NCI-H128 (cell line): Measurements from ENCODE around the gene MIAT.

ENCODE experiments used
- DNase-seq: peaks from one replicate; lab custom pipeline; 2025; ENCODE audit not compliant: unreplicated experiment; lab: John Stamatoyannopoulos, UW

The MIAT gene

DNA sequence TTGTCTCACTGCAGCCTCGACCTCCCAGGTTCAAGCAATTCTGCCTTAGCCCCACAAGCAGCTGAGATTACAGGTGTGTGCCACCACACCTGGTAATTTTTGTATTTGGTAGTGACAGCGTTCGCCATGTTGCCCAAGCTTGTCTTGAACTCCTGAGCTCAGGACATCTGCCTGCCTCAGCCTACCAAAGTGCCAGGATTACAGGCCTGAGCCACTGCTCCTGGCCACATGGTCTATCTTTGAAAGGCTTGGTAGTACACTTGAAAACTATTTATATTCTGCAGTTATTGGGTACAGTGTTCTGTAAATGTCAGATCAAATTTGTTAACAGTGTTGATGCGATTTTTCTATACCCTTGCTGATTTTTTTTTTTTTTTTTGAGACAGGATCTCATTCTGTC is 26.1 kb upstream of the MIAT start:
- no peak for DNase-seq

DNA sequence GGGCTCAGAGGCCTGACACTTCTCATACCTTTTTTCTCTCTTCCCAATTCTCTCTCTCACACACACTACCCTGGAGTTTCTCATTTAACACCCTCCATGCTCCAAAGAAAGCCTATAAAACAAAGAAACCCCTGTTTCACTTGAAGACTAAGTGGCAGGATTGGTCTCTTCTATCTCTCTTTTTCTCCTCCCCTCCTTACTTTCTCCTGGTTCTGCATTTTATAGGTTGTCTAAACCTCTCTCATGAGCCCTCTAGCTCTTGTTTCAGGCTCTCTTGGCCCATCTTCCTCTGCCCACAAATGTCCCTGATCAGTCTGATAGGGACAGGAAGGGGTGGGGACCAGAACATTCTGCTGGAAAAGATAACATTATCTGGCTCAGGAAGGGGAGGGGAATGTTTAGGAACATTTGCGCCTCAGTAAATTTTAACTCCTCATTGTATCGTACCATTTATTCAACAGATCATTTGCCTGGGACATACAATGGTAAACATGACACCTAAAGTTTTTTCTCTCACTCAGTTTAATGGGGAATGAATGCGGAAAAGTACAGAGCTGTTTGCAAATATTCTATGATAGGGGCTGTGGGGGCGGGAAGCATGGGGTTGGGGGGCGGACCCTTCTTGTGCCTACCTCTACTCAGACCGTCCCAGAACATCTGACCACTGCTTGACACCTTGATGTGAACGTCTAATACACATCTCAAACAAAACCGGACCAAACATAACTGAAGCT is 24.8 kb upstream of the MIAT start:
- DNase-seq, result no peak

DNA sequence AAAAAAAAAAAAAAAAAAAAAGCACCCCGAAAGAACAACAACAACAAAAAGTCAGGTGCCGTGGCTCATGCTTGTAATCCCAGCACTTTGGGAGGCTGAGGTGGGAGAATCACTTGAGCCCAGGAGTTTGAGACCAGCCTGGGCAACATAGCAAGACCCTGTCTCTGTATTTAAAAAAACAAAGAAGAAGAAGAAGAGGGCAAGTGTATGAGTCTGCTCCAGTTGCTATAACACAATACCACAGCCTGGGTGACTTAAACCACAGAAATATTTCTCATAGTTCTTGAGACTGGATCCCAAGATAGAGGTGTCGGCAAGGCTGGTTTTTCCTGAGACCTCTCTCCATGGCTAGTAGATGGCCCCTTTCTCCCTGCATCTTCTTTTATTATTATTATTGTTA is 23.2 kb upstream of the MIAT start:
- no peak for DNase-seq

DNA sequence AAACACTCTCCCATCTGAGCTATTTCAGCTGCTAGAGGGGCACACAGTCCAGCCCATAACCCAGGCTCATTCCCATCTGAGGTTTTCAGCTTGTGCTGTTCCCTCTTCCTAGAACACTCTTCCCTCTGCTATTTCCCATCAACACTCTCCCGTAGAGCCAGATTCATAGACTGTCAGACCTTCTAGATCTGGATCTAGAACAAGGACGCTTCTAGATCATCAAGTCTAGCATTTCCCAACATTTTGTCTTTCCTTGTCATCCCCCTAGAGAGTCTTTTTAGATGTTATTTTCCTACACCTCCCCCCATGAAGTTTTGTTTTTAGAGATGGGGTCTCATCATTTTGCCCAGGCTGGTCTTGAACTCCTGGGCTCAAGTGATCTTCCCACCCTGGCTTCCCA is 22.3 kb upstream of the MIAT start:
- DNase-seq, result no peak

DNA sequence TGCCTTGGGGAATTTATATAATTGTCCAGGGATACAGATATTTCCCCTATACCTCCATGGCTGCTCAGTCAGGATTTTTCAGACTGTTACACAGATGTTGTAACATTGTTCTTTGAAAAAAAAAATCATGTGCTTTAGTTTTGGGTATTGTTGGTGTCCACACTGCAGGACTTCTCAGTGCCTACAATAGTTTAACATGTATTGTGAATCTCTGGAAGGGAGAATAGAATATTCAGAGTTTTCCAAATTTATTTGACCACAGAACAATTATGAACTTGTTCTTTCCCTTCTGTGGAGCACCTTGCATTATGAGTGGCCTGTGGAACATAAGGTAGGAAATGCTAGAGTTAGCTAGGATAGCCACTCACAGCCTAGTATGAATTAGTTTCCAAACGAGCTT is 21.1 kb upstream of the MIAT start:
- no peak for DNase-seq

DNA sequence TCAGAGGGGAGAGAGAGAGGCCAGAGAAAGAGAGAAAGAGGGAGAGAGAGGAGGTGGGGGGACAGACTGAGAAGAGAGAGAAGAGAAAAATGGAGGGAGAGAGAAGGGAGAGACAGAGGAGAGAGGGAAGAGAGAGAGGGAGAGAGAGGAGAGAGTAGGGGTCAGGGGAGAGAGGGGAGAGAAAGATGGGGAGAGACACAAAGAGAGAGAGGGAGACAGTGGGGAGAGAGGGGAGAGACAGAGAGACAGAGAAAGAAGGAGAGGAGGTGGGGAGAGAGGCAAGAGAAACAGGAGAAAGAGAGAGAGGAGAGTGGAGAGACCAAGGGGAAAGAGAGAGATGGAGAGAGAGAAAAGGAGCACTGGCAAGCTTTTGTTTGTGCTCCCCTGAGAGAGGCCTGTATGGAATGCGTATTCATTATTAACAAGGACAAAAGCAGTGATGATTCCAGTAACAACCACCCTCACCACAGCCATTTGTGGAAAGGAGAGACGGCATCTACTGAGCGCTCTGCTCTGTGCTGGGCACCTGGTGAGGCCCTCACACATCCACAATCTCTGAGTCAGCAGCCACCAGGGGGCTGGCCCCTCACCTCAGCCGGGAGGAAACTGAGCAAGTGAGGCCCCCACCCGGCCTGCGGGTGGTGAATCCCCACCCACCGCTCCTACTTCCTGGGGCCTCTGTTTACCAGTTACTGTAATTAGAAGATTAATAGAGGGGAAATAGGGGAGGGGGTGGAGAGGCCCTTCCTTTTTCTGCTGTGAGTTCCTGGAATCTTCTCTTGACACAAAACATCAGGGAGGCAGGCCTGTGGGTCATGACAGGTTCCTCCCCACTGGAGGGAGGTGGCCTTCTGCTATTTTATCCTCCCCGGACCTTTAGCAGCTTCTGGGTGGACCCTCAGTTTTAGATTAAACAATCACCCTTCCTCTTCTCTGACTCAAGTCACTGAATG is 14.6 kb upstream of the MIAT start:
- DNase-seq, result no peak

DNA sequence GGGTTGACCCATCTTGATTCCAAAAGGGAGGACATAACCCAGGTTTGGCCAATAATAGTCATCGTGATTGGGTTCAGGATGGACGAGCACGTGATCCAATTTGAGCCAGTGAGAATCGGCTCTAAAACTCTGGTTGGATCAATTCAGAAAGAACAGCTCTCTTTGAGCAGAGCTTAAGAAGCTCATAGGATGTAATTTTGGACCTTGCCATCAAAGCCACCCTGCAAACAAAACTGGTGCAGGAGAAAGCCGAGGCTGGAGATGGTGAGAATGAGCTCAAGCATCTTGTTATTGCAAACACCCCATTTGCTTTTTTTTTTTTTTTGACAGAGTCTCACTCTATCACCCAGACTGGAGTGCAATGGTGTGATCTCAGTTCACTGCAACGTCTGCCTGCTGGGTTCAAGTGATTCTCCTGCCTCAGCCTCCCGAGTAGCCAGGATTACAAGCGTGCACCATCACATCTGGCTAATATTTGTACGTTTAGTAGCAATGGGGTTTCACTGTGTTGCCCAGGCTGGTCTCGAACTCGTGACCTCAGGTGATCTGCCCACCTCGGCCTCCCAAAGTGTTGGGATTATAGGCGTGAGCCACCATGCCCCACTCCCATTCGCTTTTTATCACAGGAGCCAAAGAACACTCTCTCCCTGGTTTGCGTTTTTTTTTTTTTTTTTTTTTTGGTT is 13.8 kb upstream of the MIAT start:
- no peak for DNase-seq

DNA sequence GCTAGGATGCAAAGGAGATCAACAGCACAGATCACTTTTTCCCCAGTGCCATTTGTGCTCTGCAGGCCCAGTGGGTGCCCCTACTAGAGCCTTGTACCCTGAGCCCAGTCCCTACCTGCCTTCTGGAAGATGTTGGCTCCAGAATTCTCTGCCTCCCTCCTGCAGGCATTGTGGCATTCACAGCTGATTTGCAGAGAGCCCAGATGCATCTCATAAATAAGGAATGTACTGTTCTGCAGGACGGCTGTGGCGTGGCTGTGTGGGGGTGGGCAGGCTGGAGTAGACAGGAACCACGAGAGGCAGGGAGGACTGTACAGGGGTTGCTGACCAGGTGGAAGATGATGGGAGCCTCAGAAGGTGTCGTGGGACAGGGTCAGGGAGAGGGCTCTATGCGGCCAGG is 11.2 kb upstream of the MIAT start:
- DNase-seq, result no peak

DNA sequence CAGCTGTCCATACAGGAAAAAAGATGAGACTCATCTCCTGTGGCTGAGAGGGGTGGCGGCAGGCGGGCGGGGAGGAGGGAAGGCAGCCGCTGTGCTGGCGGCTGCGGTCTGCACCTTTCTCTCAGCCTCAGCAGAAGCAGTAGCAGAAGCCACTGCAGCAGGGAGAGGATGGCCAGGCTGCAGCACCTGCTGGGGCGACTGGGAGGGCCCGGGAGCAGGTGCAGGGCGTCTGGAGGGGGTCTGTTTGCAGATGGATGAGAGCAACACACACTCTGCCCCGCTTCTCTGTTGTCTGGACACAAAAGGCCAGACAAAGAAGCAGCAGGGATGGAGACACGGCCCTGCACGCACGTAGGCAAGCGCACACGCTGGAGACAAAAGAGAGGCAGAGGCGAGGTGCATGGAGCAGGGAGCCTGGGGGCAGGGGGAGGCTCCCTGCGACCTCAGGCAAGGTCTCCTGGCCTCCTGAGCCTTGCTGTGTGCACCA is 9.3 kb upstream of the MIAT start:
- peak; percentile 83 for DNase-seq

DNA sequence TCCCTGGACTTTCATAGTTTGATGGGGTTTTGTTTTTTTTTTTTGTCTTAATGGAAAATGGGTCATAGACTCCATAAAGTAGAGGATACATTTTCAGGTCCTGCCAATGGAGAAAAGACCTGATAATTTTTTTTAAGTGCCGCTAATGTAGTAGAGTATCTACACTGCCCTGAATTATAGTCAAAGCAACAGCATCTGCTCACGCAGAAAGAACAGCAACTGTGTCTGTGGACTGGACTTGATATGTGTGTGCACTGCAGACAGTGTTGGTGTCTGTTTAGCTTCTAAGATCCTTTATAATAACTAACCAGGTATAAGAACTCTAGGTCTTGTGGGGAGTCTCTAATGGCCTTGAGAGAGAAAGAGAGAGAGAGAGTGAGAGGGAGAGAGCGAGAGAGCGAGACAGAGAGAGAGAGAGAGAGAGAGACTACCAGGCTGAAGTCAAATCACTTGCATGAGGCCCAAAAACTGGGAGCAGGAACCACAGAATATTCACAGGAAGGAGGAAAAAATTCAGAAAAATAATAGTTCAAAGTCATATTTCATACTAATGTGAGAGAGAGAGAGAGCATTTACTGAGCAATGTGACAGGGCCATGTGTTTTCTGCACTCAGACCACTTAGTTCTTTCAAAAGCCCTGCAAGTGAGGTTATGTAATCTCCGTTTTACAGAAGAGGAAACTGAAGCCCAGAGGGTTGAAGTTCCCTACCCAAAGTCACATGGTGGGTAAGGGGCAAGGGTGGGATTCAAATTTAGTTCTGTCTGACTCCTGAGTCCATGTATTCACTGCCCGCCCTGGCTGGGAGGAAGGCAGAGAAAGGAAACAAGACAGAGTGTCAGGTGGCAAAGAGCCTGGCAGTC is 8.6 kb upstream of the MIAT start:
- DNase-seq, result no peak

DNA sequence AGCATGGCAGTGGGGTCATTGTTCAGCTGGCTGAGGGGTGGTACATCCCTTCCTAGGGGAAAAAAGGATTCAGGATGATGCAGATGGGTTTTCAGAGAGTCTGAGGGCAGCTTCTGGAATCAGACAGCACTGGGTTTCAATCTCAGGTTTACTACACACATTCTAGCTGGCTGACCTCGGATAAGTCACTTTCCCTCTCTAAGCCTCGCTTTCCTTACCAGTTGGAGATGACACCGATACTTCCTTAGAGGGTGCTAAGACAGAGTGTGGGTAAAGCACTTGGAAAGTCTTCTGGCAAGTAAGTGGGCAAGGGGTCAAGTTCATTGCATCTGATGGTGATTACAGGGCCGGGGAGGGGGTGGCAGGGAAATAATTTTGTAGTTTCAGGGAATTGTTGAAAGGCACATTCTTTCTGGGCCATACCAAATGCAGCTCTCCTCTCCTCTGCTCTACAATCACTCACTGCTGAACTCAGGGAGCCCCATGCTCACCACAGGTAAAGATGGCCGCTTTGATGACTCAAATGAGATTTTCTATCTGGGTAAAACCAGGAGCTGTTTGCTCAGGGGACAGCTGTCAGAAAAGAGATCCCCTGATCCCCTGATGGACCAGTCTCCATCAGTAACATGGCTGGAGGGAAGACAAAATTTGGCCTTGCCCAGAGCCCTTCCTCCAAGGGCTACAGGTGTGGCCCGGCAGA is 6.5 kb upstream of the MIAT start:
- no peak for DNase-seq

DNA sequence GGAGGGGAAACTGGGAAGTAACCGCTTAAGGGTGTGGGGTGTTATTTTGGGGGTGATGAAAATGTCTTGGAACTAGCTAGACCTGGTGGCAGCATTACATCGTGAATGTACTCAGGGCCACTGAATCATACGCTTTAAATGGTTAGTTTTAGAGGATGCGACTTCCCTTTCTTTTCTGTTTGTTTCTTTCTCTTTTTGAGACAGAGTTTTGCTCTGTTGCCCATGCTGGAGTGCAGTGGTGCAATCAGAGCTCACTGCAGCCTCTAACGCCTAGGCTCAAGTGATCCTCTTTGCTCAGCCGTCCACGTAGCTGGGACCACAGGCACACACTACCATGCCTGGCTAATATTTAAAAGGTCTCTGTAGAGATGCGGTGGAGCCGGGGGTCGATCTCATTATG is 5.6 kb upstream of the MIAT start:
- DNase-seq, result no peak

DNA sequence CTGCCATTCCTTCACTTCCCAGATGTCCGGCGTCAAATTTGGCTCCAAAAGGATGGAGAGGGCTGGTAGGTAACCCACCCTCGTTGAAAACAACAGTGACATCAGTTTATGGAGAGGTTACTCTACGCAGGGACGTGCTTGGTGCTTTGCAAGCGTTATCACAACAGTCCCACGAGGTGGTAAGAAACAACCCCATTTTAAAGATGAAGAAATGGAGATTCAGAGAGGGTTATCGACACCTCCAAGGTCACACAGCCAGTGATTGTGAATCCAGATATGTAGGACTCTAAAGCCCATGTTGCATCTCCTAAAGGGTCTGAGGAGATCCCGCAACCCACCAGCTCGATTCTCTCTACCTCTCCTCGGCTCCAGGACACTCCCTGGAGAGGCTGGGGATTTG is 773 bp downstream of the MIAT start:
- DNase-seq, result no peak

DNA sequence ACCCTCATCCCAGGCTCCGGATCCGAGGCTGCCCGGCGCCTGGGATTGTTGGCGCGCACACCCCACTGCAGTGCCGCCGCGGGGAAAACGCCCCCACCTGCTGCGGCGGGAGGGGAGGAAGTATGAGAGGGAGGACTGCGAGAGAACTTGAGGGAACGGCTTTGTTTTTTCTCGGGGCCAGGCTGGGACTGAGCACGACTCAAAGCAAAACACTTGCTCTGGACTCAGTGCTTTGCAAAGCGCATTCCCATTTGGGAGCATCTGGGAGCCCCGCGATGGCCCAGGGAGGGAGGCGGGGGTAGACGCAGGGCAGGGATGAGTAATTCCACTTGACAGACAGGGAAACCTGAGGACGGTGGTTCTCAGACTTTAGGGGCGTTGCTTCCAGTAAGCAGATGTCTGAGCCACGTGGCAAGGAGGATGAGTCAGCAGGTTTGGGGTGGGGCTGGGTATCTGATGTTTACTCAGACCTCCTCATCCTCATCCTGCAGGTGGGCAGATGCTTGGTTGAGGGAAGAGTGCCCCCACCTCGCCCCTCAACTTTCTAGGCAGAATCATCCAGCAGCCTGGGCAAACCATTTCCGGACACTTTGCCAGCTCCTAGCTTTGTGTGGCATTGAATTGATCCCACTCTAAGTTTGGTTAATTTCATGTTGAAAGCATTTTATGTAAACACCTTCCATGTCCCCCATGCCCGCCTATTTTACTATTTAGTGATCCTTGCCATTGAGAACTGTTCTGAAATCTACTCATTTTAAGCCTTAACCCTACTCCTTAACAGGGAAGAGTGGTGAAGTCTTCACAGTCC is 1.5 kb downstream of the MIAT start:
- peak; percentile 52 for DNase-seq

DNA sequence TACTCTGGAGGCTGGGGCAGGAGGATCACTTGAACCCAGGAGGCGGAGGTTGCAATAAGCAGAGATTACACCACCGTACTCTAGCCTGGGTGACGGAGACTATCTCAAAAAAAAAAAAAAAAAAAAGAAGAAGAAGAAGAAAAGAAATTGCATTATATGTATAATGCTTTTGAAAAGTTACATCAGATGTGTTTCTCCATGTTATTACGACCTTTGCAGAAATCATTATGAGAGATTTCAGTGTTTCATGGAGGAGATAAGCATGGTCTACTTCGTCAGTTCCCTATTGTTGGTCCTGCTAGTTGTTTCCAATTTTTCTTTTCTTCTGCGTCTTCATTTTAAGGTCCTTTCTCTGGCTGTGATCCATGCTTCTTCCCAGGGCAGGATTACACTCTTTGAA is 3.0 kb downstream of the MIAT start:
- DNase-seq, result no peak

DNA sequence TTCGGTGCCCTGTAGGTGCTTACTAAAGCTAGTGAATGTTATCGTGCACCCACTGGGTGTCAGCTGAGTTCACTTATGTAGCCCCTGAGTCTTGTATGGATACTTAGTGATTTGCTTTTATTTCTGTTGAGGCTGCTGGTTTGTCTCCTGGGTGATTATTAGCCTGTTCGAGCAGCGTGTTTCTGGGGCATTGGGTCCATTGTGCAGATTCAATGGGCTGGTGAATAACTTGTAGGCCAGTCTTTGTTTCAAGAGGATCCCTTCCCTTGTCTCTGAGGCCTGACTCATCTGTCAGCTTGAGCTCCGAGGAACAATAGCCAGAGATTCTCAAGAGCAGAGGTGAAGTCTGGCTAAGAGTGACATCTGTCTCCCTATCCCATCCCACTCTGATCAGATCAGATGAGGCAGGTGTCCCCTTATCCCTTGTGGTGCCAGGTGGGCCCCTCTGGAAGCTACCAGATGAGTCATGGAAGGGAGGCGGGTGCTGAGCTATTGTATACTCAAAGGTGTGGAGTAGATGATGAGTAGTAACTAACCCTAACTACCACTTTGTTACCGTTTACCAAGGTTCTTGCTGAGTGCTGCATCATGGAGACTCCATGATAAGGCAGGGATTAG is 3.7 kb downstream of the MIAT start:
- DNase-seq, result no peak

DNA sequence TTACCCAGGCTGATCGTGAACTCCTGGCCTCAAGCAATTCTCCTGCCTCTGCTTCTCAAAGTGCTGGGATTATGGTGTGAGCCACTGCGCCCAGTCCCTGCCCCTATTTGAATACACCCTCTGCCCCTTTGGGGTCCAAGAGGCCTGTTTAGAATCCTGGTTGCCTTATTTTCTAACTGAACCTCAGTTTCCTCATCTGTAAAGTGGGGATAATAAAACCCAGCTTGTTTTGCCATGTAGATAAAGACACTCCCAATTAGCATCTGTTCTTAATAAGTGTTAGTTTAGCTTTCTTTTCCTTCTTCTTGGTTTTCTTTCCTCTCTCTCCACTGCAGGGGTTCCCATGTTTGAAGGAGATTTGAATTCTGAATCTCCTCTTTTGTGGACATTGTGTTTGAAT is 4.8 kb downstream of the MIAT start:
- DNase-seq, result no peak

DNA sequence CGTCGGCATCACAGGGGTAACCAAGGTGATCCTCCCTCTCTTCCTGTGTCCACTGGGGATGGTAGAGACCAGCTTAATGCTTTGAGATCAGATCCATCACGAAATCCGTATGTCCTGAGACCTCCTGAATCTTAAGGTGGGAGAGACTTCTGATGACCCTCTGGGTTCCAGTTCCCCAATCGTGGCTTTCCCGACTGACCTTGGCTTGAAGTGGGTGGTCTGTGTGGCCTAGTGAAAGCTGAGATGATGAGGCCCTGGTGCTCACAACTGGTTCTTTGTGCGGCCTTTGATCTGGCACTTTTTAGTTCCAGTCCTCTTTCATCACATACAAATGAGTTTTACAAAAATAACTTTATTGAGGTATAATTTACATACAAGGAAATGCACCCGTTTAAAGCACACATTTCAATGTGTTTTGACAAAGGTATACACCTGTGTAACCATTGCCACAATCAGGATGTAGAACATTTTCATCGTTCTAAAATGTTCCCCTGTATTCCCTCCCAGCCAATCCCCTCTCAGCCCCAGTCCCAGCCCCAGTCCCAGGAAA is 6.1 kb downstream of the MIAT start:
- DNase-seq, result no peak

DNA sequence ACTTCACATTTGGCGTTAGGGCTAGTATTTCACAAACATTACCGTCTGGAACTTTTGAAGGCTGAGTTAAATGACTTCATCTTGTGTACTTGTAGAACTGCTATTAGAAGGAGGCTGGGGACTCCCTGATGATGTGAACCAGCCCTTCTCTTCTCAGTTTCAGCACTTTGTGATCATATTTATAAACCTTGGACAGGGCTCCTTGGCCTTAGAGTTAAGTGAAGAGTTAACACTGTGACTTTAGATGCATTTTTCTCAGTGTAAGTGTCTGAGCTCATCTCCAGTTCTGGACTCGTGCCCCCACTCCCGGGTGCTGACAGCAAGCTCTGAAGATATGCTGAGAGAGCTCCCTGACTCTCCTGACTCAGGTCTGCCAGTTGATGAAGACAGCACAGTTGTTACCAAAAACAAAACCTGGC is 8.4 kb downstream of the MIAT start:
- DNase-seq, result no peak
